SK-N-SH treated with all-trans-retinoic acid at 6 μM for 48 hours (cell line): Measurements from ENCODE around the gene ATG10.
"Not testable (repeated sequence)": the region's sequence is repeated elsewhere in the genome, so short reads cannot be mapped to it uniquely, and the experiment has no call there.

Experiments used
- CREB5 ChIP-seq: fragments of 250-450 bp; sonication (Bioruptor Pico); IDR thresholded peaks from 2 replicates; pipeline ENCODE4 v1.5.1; 2020; ENCODE audit warnings: low read depth, mild to moderate bottlenecking, moderate library complexity
- PATZ1 ChIP-seq: fragments of 250-450 bp; sonication (Bioruptor Pico); IDR thresholded peaks from 2 replicates; pipeline ENCODE4 v1.8.0; 2020; ENCODE audit warnings: mild to moderate bottlenecking, moderate library complexity, borderline replicate concordance
- PPARA ChIP-seq: fragments of 250-450 bp; sonication (Bioruptor Pico); IDR thresholded peaks from 2 replicates; pipeline ENCODE4 v1.5.0; 2020; ENCODE audit warnings: mild to moderate bottlenecking, borderline replicate concordance
- SNAI2 ChIP-seq: fragments of 250-450 bp; sonication (Bioruptor Pico); IDR thresholded peaks from 2 replicates; pipeline ENCODE4 v1.5.0; 2020; ENCODE audit warnings: mild to moderate bottlenecking, moderate library complexity
- TCF4 ChIP-seq: fragments of 250-450 bp; sonication (Bioruptor Pico); IDR thresholded peaks from 2 replicates; pipeline ENCODE4 v1.8.0; 2021; ENCODE audit warnings: mild to moderate bottlenecking, moderate library complexity, borderline replicate concordance
- TOX ChIP-seq: fragments of 250-450 bp; sonication (Bioruptor Pico); IDR thresholded peaks from 2 replicates; pipeline ENCODE4 v1.8.0; 2021; ENCODE audit warnings: mild to moderate bottlenecking, moderate library complexity, borderline replicate concordance
- TSHZ2 ChIP-seq: fragments of 250-450 bp; sonication (Bioruptor Pico); IDR thresholded peaks from 2 replicates; pipeline ENCODE4 v1.5.0; 2020; ENCODE audit warnings: mild to moderate bottlenecking, moderate library complexity

DNA sequence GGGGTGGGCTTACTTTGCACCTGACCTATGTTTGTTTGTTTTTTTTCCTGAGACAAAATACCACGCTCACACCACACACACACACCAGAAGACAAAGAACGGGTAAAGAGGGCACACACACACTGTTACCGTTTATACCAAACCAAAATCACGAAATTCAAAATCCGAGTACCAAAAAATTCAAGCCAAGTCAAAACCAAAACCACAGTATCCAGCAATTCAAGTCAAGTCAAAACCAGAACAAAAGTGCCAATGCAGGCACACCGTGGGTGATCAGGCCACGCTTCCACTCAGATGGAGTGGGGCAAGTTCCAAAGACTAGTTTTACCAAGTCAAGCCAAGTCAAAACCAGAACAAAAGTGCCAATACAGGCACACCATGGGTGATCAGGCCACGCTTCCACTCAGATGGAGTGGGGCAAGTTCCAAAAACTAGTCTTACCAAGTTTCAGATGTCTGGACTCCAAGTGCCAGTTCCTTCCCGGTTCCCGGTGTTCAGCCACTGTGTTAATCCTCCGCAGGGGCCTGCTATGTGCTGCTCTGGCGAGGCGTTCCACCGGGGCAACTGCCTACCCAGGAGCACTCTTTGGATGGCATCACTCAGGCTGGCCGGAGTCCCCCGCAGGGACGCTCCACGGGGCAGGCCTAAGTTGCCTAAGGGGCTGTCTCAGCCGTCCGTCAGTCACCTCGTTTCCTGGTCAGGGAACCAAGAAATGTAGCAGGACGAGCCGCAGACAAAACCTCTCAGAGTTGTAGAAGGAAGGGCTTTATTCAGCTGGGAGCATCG, 300.9 kb downstream of the ATG10 start:
- TF ChIP-seq CREB5, PATZ1, TCF4, TSHZ2, PPARA, TOX, SNAI2 (CRISPR knock-in tag): not testable (repeated sequence)
